Brain microvascular endothelial cell (primary cell): ENCODE measurements around the gene PTPRM.

Experiments
- DNase-seq: peaks from one replicate; pipeline ENCODE4 v3.0.0-alpha.2; 2020
- H3K27ac ChIP-seq: fragments of 250-450 bp; sonication (Bioruptor Pico); 2 replicates; pipeline ENCODE4 v1.5.1; 2020; ENCODE audit warnings: mild to moderate bottlenecking, moderate library complexity
- H3K27me3 ChIP-seq: fragments of 250-450 bp; sonication (Bioruptor Pico); replicated peaks from 2 replicates; pipeline ENCODE4 v1.5.1; 2020; ENCODE audit warnings: mild to moderate bottlenecking
- H3K36me3 ChIP-seq: fragments of 250-450 bp; sonication (Bioruptor Pico); replicated peaks from 2 replicates; pipeline ENCODE4 v1.5.1; 2020; ENCODE audit warnings: mild to moderate bottlenecking
- H3K4me3 ChIP-seq: 2 replicates; pipeline ENCODE4 v1.5.1; 2011; ENCODE audit warnings: low read depth, mild to moderate bottlenecking, control low read depth, low read length, moderate library complexity
- CTCF ChIP-seq: IDR thresholded peaks from 2 replicates; pipeline ENCODE4 v1.5.1; 2011; ENCODE audit warnings: low read depth, mild to moderate bottlenecking, moderate library complexity, low read length, control low read depth, inconsistent platforms; ENCODE audit errors: missing control alignments
- in situ Hi-C: cut with HindIII; loops from 2 replicates; pipeline ENCODE4 v1.10.0; 2017; ENCODE audit warnings: low sequenced_read_pairs, low pct_ligation_motif_present

Gene PTPRM

GRCh38 chr18:8232791-8233190, 665.7 kb downstream of the PTPRM start:
- no peaks in the 10 kb centered on the region for H3K27me3 ChIP-seq
- H3K27ac ChIP-seq: no peak overlapping the region
- H3K36me3 ChIP-seq: no peaks in the 10 kb centered on the region
- DNase-seq: no peak
- TF ChIP-seq CTCF: no peak
- in situ Hi-C loops: no loop called here
- H3K4me3 ChIP-seq: no peak overlapping the region

DNA sequence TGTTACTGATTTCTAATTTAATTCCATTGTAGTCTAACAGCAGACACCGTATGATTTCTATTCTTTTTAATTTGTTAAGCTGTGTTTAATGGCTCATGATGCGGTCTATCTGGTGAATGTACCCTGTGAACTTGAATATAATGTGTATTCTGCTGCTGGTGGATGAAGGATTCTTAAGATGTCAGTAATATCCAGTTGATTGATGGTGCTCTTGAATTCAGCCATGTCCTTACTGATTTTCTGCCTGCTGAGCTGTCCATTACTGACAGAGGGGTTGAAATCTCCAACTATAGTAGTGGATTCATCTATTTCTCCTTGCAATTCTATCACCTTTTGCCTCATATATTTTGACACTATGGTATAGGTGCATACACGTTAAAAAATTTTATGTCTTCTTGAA, 668.8 kb downstream of the PTPRM start:
- no peaks in the 10 kb centered on the region for H3K27me3 ChIP-seq
- TF ChIP-seq CTCF: no peak
- no peak for DNase-seq
- in situ Hi-C loops: no loop called here
- no peaks in the 10 kb centered on the region for H3K36me3 ChIP-seq
- H3K4me3 ChIP-seq: no peak overlapping the region
- no peak overlapping the region for H3K27ac ChIP-seq

DNA sequence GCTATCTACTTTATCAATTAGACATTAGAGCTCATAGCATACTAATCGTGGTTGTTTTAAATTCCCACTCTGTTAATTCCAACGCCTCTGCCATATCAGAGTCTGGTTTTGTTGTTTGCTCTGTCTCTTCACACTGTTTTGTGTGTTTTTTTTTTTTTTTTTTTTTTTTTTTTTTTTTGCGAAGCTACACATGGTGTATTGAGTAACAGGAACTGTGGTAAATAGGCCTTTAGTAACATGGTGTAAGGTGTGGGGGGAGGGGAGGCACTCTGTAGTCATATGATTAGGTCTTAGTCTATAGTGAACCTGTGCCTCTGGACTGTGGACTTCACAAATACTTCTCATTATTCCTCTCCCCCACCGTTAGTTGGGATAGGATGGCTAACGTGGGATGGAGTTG, 671.4 kb downstream of the PTPRM start:
- Histone ChIP-seq H3K4me3 (no peak overlapping the region), H3K27ac (no peak overlapping the region), H3K36me3 (no peaks in the 10 kb centered on the region), H3K27me3 (no peaks in the 10 kb centered on the region)
- no peak for DNase-seq
- no peak for TF ChIP-seq CTCF
- in situ Hi-C loops: no loop called here

GRCh38 chr18:8241731-8242130, 674.6 kb downstream of the PTPRM start:
- H3K4me3 ChIP-seq: no peak overlapping the region

DNA sequence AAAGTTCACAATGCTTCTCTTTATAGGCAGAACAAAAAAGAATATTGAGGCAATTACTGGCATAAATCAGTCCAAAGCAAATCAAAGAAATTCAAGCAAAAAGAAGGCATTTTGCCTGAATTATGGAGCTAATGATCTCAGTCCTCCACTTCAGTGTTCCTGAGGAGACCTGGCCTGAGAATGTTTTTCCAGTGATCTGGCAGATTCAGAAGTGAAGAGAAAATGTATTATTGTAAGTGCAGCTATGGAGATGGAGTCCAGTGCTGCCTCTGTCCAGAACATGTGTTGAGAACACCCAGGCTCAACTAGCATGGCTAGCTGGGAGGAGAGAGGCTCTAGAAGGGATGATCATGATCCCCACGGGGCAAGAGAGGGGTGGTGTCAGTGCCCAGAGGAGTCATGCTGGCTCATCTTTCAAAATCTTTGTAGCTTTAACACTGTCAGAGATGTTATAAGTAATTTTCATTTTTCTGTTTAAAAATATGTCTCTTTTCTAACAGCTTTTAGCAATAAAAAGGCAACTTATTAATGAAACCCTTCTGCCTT, 675.1 kb downstream of the PTPRM start:
- H3K4me3 ChIP-seq: no peak overlapping the region
- no peaks in the 10 kb centered on the region for H3K27me3 ChIP-seq
- H3K27ac ChIP-seq: no peak overlapping the region
- DNase-seq: no peak
- TF ChIP-seq CTCF: no peak
- in situ Hi-C loops: no loop called here
- H3K36me3 ChIP-seq: no peaks in the 10 kb centered on the region

More at GRCh38 chr18:8241731-8242130, 674.6 kb downstream of the PTPRM start:
- in situ Hi-C loops: no loop called here
- DNase-seq: no peak
- Histone ChIP-seq H3K36me3 (no peaks in the 10 kb centered on the region), H3K27ac (no peak overlapping the region), H3K27me3 (no peaks in the 10 kb centered on the region)
- TF ChIP-seq CTCF: no peak

- Histone ChIP-seq H3K36me3 (no peaks in the 10 kb centered on the region), H3K4me3 (no peak overlapping the region), H3K27me3 (no peaks in the 10 kb centered on the region), H3K27ac (no peak overlapping the region)
- TF ChIP-seq CTCF: no peak
- no peak for DNase-seq
- in situ Hi-C loops: no loop called here
Measured at GRCh38 chr18:8247700-8248099, 680.6 kb downstream of the PTPRM start.
